ENCODE results near the gene TEX38. TPM values are rescaled to one million over a fixed set of nuclear protein-coding genes. Genes with fewer than 3 reads are reported as not detected.

The TEX38 gene
- total RNA-seq, 3 donors from 2014 or later (not counting 1 experiment from before 2014, with no cell fraction given) = 0.26 to 0.75 TPM; not detected in 1

DNA sequence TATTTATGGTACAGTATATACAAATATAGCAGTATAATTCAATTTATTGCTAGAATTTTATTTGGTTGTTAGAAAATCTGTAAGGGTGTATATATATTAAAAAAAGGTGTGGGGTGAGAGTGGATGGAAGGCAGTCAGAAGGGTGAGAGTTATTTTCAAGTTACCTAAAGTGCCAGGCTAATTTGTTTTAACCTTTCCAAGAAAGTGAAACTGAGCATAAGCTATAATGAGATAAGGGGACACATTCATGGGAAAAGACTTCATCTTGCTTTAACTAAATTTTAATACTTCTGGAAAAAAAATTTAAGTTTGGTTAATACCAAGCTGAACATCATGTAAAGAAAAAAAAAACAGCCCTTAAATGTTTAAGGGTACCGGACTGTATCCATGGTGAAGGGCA, 4.9 kb downstream of the TEX38 start:
- ATAC-seq = no peak
- Histone ChIP-seq H3K27ac (ENCODE audit: low read length) (peak overlapping the region; percentile 31), H3K36me3 (ENCODE audit: control insufficient read depth, insufficient read depth, low read length) (peaks cover 42% of the 10 kb centered on the region), H3K9me3 (ENCODE audit: control insufficient read depth, insufficient read depth, low read length) (no peaks in the 10 kb centered on the region), H3K4me1 (ENCODE audit: control insufficient read depth, insufficient read depth, low read length) (peaks cover 4% of the 10 kb centered on the region), H3K4me3 (ENCODE audit: low read length) (no peak overlapping the region), H3K27me3 (ENCODE audit: control insufficient read depth, insufficient read depth, low read length) (no peaks in the 10 kb centered on the region)
- H3K36me3 Mint-ChIP-seq = peaks cover 26% of the 10 kb centered on the region
- no peak overlapping the region for H3K4me3 Mint-ChIP-seq
- TF ChIP-seq, protein P1, sequence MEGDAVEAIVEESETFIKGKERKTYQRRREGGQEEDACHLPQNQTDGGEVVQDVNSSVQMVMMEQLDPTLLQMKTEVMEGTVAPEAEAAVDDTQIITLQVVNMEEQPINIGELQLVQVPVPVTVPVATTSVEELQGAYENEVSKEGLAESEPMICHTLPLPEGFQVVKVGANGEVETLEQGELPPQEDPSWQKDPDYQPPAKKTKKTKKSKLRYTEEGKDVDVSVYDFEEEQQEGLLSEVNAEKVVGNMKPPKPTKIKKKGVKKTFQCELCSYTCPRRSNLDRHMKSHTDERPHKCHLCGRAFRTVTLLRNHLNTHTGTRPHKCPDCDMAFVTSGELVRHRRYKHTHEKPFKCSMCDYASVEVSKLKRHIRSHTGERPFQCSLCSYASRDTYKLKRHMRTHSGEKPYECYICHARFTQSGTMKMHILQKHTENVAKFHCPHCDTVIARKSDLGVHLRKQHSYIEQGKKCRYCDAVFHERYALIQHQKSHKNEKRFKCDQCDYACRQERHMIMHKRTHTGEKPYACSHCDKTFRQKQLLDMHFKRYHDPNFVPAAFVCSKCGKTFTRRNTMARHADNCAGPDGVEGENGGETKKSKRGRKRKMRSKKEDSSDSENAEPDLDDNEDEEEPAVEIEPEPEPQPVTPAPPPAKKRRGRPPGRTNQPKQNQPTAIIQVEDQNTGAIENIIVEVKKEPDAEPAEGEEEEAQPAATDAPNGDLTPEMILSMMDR (IDR thresholded peaks at IDR 0.05) = no peak
- intact Hi-C loops (cut with micrococcal nuclease) = no loop called here
- WGBS (ENCODE audit: insufficient coverage) = 80% methylated on average over 1 of the region's 1 CpG
- H3K4me1 Mint-ChIP-seq = peaks cover 18% of the 10 kb centered on the region in 2 donors
- peak overlapping the region; percentile 89 to 90 for H3K27ac Mint-ChIP-seq
- H3K9me3 Mint-ChIP-seq = no peaks in the 10 kb centered on the region
- H3K27me3 Mint-ChIP-seq (ENCODE audit: low read depth in 2 of 2) = no peaks in the 10 kb centered on the region
- DNase-seq = no peak

DNA sequence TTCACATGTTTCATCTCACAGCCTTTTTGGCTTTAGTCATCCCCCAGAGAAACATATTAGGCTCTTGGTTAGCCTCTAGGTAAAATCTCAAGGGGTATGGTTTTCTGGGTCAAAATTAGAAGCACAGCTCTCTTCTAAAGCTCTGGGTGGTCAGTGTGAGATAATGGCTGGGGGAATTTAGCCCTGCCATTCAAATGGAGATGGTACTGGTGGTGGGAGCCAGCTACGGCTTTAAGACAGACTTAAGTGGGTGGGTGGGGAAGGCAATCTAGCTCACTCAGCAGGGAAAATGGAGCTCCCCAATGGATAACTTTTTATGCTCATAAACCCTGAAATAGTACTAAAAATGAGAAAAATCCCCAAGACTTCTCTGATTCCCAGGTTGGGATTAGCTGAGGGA, 5.7 kb downstream of the TEX38 start:
- Histone ChIP-seq H3K36me3 (ENCODE audit: control insufficient read depth, insufficient read depth, low read length) (peaks cover 50% of the 10 kb centered on the region), H3K4me1 (ENCODE audit: control insufficient read depth, insufficient read depth, low read length) (peaks cover 4% of the 10 kb centered on the region), H3K27me3 (ENCODE audit: control insufficient read depth, insufficient read depth, low read length) (no peaks in the 10 kb centered on the region), H3K9me3 (ENCODE audit: control insufficient read depth, insufficient read depth, low read length) (no peaks in the 10 kb centered on the region), H3K4me3 (ENCODE audit: low read length) (no peak overlapping the region), H3K27ac (ENCODE audit: low read length) (peak overlapping the region; percentile 31)
- Mint-ChIP-seq H3K27ac (peak overlapping the region; percentile 89 to 90), H3K36me3 (peaks cover 34% of the 10 kb centered on the region), H3K9me3 (no peaks in the 10 kb centered on the region), H3K27me3 (ENCODE audit: low read depth in 2 of 2) (no peaks in the 10 kb centered on the region), H3K4me1 (peaks cover 18 to 22% of the 10 kb centered on the region in 2 donors), H3K4me3 (no peak overlapping the region)
- DNase-seq (no peak), ATAC-seq (no peak)
- WGBS (ENCODE audit: insufficient coverage) = 100% methylated on average over 1 of the region's 1 CpG
- TF ChIP-seq, protein P1 (IDR thresholded peaks at IDR 0.05) = no peak
- intact Hi-C loops (cut with micrococcal nuclease) = no loop called here

DNA sequence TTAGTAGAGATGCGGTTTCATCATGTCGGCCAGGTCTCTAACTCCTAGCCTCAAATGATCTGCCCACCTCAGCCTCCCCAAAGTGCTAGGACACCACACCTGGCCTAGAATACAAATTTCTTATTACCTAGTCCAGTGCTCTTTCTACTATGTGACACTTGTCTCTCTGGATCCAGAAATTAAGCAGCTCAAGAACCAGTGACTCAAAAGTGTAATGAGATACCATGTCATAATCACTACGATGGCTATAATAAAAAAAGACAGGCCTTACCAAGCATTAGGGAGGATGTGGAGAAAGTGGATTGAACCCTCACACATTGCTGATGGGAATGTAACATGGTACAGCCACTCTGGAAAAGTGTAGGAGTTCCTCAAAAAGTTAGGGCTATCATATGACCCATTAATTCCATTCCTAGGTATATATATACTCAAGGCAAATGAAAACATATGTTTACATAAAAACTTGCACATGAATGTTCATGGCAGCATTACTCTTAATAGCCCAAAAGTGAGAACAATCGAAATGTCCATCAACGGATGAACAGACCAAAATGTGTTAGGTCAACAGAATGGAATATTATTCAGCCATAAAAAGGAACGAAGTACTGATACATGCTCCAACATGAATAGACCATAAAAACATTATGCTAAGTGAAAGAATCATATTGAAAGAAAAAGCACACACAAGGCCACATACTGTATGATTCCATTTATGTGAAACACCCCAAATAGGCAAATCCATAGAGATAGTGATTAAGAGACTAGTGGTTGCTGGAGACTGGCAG, 8.3 kb downstream of the TEX38 start:
- H3K4me3 Mint-ChIP-seq = no peak overlapping the region
- H3K36me3 ChIP-seq (ENCODE audit: control insufficient read depth, insufficient read depth, low read length) = peaks cover 75% of the 10 kb centered on the region
- ATAC-seq = no peak
- no peak overlapping the region for H3K27ac Mint-ChIP-seq
- H3K9me3 Mint-ChIP-seq = no peaks in the 10 kb centered on the region
- DNase-seq = no peak
- no peak overlapping the region for H3K27ac ChIP-seq (ENCODE audit: low read length)
- peaks cover 4% of the 10 kb centered on the region for H3K4me1 ChIP-seq (ENCODE audit: control insufficient read depth, insufficient read depth, low read length)
- H3K4me1 Mint-ChIP-seq = peaks cover 18 to 22% of the 10 kb centered on the region in 2 donors
- intact Hi-C loops (cut with micrococcal nuclease) = no loop called here
- no peak overlapping the region for H3K4me3 ChIP-seq (ENCODE audit: low read length)
- 96% methylated on average over 5 of the region's 6 CpGs for WGBS (ENCODE audit: insufficient coverage)
- no peaks in the 10 kb centered on the region for H3K27me3 ChIP-seq (ENCODE audit: control insufficient read depth, insufficient read depth, low read length)
- no peaks in the 10 kb centered on the region for H3K27me3 Mint-ChIP-seq (ENCODE audit: low read depth in 2 of 2)
- peaks cover 43% of the 10 kb centered on the region for H3K36me3 Mint-ChIP-seq
- TF ChIP-seq, protein P1 (IDR thresholded peaks at IDR 0.05) = no peak
- no peaks in the 10 kb centered on the region for H3K9me3 ChIP-seq (ENCODE audit: control insufficient read depth, insufficient read depth, low read length)

Data from natural killer cell (primary cell).